Gastroesophageal sphincter (tissue), 4 donors: ENCODE results near the gene SCAF8. TPM values are rescaled to one million over a fixed set of nuclear protein-coding genes. Genes with fewer than 3 reads are reported as not detected.
"Not testable (repeated sequence)": the region's sequence is repeated elsewhere in the genome, so short reads cannot be mapped to it uniquely, and the experiment has no call there.

ENCODE experiments used
- ATAC-seq: fragments of 150-250 bp; one replicate; pipeline ENCODE4 v1.9.1; 2016; ENCODE audit warnings: mild to moderate bottlenecking, moderate library complexity
- H3K27ac ChIP-seq, 4 donors: fragments of 200-600 bp; sonication (generic) in 3 of 4; 1 replicate in 3 of 4; 2 replicates in 1 of 4; pipeline ENCODE4 v1.5.1; 2016 to 2019
- H3K27me3 ChIP-seq: fragments of 200-600 bp; sonication (generic); one replicate; pipeline ENCODE4 v1.5.1; 2019
- H3K36me3 ChIP-seq, 2 donors: fragments of 200-600 bp; sonication (generic); one replicate each; pipeline ENCODE4 v1.5.1; 2019; ENCODE audit warnings: control low read depth in 1 of 2
- H3K4me1 ChIP-seq, 3 donors: fragments of 200-600 bp; sonication (generic); 1 replicate in 2 of 3; 2 replicates in 1 of 3; pipeline ENCODE4 v1.5.1; 2016 to 2019; ENCODE audit warnings: control low read depth in 2 of 3
- H3K4me3 ChIP-seq, 2 donors: fragments of 200-600 bp; sonication (generic); one replicate each; pipeline ENCODE4 v1.5.1; 2019; ENCODE audit warnings: mild to moderate bottlenecking in 1 of 2, moderate library complexity in 1 of 2
- H3K9me3 ChIP-seq, 3 donors: fragments of 200-600 bp; sonication (generic); one replicate each; pipeline ENCODE4 v1.5.1; 2017 to 2019; ENCODE audit warnings: control low read depth in 2 of 3
- EP300 ChIP-seq: sonication (generic); formaldehyde crosslinking; IDR thresholded peaks from one replicate; pipeline ENCODE4 v1.6.1; 2017; ENCODE audit warnings: antibody characterized with exemption, mild to moderate bottlenecking
- POLR2A ChIP-seq, 2 donors: fragments of 450-650 bp; IDR thresholded peaks; one replicate each; pipeline ENCODE4 v1.6.1; 2017; ENCODE audit warnings: antibody characterized with exemption in 2 of 2, mild to moderate bottlenecking in 2 of 2, moderate library complexity in 1 of 2
- POLR2AphosphoS5 ChIP-seq: sonication (generic); formaldehyde crosslinking; IDR thresholded peaks from one replicate; pipeline ENCODE4 v1.6.1; 2017; ENCODE audit warnings: antibody characterized with exemption
- WGBS, 2 donors: methylation state at CpG; one replicate each; pipeline ENCODE4 v1.1.5; 2018; ENCODE audit warnings: low coverage in 1 of 2; 5-methylcytosine and 5-hydroxymethylcytosine counted together
- total RNA-seq, 4 donors: library from RNA; depleted of rRNA; stranded (reverse); fragments of >200 nt; gene quantifications; one replicate each; pipeline ENCODE4 v1.1.0, GENCODE V29; 2016
- TF ChIP-seq, protein P1 (sequence below), 4 experiments: fragments of 200-600 bp in 2 of 4; fragments of 450-650 bp in 2 of 4; sonication (generic) in 1 of 4; IDR thresholded peaks; one replicate each; pipeline ENCODE4 v1.5.1; 2017 to 2019; ENCODE audit warnings: antibody characterized with exemption in 4 of 4, mild to moderate bottlenecking in 2 of 4, moderate library complexity in 2 of 4

Gene SCAF8
- total RNA-seq, 4 donors from 2014 or later, result 38.5 to 56.8 (median 42.5) TPM

DNA sequence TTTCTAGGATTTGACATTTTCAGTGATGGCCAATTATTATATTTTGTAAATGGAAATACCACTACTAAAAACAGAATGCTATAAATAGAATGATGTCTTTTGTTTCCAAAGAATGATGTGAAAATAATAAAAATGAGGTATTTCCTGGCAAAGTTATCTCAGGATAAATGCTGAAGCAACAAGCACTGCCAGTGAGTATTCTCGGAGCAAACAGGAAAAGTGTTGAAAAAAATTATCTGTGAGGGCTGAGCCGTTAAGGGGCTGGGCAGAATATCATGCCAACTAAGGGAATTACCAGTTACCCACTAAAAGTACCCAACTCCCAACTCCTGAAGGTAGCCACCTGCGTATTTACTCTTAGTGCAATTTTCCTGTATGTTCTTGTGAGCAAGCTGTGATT lies 23.6 kb upstream of the SCAF8 start:
- Histone ChIP-seq H3K9me3 (no peaks in the 10 kb centered on the region), H3K36me3 (no peaks in the 10 kb centered on the region), H3K27ac (no peak overlapping the region), H3K27me3 (no peaks in the 10 kb centered on the region), H3K4me1 (peaks cover 0 to 11% (median 0%) of the 10 kb centered on the region in 3 donors), H3K4me3 (no peak overlapping the region)
- no peak for ATAC-seq
- 22 to 29% methylated on average over 3 of the region's 3 CpGs for WGBS, 2 donors
- TF ChIP-seq, protein P1, sequence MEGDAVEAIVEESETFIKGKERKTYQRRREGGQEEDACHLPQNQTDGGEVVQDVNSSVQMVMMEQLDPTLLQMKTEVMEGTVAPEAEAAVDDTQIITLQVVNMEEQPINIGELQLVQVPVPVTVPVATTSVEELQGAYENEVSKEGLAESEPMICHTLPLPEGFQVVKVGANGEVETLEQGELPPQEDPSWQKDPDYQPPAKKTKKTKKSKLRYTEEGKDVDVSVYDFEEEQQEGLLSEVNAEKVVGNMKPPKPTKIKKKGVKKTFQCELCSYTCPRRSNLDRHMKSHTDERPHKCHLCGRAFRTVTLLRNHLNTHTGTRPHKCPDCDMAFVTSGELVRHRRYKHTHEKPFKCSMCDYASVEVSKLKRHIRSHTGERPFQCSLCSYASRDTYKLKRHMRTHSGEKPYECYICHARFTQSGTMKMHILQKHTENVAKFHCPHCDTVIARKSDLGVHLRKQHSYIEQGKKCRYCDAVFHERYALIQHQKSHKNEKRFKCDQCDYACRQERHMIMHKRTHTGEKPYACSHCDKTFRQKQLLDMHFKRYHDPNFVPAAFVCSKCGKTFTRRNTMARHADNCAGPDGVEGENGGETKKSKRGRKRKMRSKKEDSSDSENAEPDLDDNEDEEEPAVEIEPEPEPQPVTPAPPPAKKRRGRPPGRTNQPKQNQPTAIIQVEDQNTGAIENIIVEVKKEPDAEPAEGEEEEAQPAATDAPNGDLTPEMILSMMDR (IDR thresholded peaks at IDR 0.05), result no peak
- TF ChIP-seq POLR2AphosphoS5 (no peak), EP300 (no peak), POLR2A (IDR thresholded peaks at IDR 0.05) (no peak)

DNA sequence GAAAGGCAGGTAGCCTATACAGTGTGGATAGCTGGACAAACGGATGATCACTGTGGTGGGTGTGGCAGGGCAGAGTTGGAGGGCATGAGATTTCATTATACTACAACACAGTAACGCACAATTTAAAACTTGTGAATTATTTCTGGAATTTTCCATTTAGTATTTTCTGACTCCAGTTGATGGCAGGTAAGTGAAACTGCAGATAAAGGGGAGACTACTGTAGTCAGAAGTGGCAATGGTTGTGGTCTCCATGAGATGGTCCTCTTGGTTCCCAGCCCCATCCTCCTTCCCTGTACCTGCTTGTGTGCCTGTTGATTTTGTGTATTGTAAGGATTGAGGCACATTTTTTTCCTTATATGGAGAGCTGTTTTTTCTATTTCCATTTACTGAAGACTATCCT lies 22.5 kb upstream of the SCAF8 start:
- H3K27me3 ChIP-seq, result no peaks in the 10 kb centered on the region
- no peaks in the 10 kb centered on the region for H3K36me3 ChIP-seq
- TF ChIP-seq, protein P1 (IDR thresholded peaks at IDR 0.05), result no peak
- no peak for TF ChIP-seq POLR2AphosphoS5
- TF ChIP-seq POLR2A (IDR thresholded peaks at IDR 0.05), result no peak
- TF ChIP-seq EP300, result no peak
- 82 to 91% methylated on average over 2 of the region's 2 CpGs for whole genome bisulfite sequencing, 2 donors
- H3K27ac ChIP-seq, result no peak overlapping the region
- H3K4me1 ChIP-seq, result peaks cover 0 to 11% (median 0%) of the 10 kb centered on the region in 3 donors
- no peaks in the 10 kb centered on the region for H3K9me3 ChIP-seq
- H3K4me3 ChIP-seq, result no peak overlapping the region
- ATAC-seq, result no peak

DNA sequence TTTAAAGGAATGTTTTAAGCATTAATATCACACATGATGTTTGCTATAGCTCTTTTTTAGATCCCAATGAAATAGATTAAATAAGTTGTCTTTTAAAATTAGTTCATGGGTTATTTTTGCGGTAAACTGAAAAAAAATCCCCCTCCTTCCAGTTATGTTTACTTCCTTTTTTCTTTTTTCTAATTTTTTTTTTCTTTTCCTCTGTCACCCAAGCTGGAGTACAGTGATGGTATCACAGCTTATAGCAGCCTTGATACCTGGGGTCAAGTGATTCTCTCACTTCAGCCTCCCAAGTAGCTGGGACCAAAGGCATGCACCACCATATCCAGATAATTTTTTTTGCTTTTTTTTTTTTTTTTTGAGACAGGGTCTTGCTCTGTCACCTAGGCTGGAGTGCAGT lies 17.8 kb upstream of the SCAF8 start:
- TF ChIP-seq POLR2A (IDR thresholded peaks at IDR 0.05) (no peak), POLR2AphosphoS5 (no peak), EP300 (no peak)
- TF ChIP-seq, protein P1 (IDR thresholded peaks at IDR 0.05), result no peak
- no peak for ATAC-seq
- H3K9me3 ChIP-seq, result peaks cover 0 to 14% (median 0%) of the 10 kb centered on the region in 3 donors
- no peak overlapping the region for H3K4me3 ChIP-seq
- no peaks in the 10 kb centered on the region for H3K4me1 ChIP-seq
- H3K36me3 ChIP-seq, result no peaks in the 10 kb centered on the region
- no peak overlapping the region for H3K27ac ChIP-seq
- WGBS, 2 donors, result 93 to 100% methylated on average over 1 of the region's 1 CpG
- H3K27me3 ChIP-seq, result no peaks in the 10 kb centered on the region

DNA sequence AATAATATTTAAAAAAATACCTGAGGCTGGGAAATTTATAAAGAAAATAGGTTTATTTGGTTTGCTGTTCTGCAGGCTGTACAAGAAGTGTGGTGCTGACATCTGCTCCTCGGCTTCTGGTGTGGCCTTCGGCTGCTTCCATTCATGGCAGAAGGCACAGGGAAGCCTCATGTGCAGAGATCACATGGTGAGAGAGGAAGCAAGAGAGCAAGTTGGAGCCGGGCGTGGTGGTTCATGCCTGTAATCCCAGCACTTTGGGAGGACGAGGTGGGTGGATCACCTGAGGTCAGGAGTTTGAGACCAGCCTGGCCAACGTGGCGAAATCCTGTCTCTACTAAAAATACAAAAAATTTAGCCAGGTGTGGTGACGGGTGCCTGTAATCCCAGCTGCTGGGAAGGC lies 16.9 kb upstream of the SCAF8 start:
- not testable (repeated sequence) for H3K4me1 ChIP-seq, H3K27me3 ChIP-seq, ATAC-seq, H3K4me3 ChIP-seq, H3K36me3 ChIP-seq, H3K27ac ChIP-seq
- 86% methylated on average over 5 of the region's 8 CpGs; no CpG with 5 or more reads in 1 of the 2 donors for WGBS, 2 donors
- H3K9me3 ChIP-seq, result peaks cover 0 to 23% (median 0%) of the 10 kb centered on the region in 3 donors

DNA sequence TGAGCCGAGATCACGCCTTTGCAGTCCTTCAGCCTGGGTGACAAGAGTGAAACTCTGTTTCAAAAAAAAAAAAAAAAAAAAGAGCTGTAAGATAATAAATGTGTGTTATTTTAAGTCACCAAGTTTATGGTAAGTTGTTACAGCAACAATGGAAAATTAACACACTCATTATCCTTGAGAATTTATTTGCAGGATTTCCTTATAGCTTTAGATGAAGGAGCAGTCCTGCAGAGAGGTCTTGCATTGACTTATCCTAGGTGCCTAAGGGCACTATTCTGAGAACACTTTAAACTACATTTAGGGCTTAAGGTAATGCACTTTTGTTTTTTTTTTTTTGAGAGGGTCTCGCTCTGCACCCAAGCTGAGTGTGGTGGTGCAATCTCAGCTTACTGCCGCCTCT lies 13.8 kb upstream of the SCAF8 start:
- WGBS, 2 donors, result 91 to 97% methylated on average over 4 of the region's 4 CpGs
- no peak for ATAC-seq
- TF ChIP-seq POLR2AphosphoS5, result no peak
- H3K4me1 ChIP-seq, result no peaks in the 10 kb centered on the region
- no peaks in the 10 kb centered on the region for H3K36me3 ChIP-seq
- no peak overlapping the region for H3K4me3 ChIP-seq
- H3K9me3 ChIP-seq, result peaks cover 0 to 25% (median 0%) of the 10 kb centered on the region in 3 donors
- H3K27me3 ChIP-seq, result no peaks in the 10 kb centered on the region
- no peak overlapping the region for H3K27ac ChIP-seq

DNA sequence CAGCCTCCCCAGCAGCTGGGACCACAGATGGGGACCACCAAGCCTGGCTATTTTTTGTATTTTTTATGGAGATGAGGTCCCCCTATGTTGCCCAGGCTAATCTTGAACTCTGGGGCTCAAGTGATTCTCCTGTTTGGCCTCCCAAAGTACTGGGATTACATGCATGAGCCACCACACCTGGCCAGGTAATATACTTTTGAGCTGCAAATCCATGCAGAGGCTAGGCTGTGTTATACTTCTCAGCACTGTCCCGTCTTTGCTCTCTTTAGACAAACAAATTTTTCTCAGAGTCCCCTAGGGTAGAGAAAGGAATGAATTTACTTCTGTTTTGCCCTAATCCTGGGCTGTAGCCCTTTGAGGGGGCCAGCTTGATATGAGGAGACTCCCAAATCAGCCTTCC lies 13.4 kb upstream of the SCAF8 start:
- Histone ChIP-seq H3K36me3 (no peaks in the 10 kb centered on the region), H3K27me3 (no peaks in the 10 kb centered on the region), H3K27ac (no peak overlapping the region), H3K4me3 (no peak overlapping the region), H3K9me3 (peaks cover 0 to 25% (median 0%) of the 10 kb centered on the region in 3 donors), H3K4me1 (no peaks in the 10 kb centered on the region)
- ATAC-seq, result no peak
- no peak for TF ChIP-seq POLR2AphosphoS5
- TF ChIP-seq, protein P1 (IDR thresholded peaks at IDR 0.05), result no peak
- TF ChIP-seq POLR2A (IDR thresholded peaks at IDR 0.05), result no peak
- TF ChIP-seq EP300, result no peak
- 100% methylated on average over 1 of the region's 1 CpG; no CpG with 5 or more reads in 1 of the 2 donors for WGBS, 2 donors
